ENCODE measurements around the gene LIPJ.

LIPJ gene

GRCh38 chr10:88586462-88586861, at the start of gene LIPJ:
Gene LIPJ (plus strand): TSS chr10:88586762. CDS start chr10:88590688, 3,926 bp downstream.
- no peak within 1 kb of the TSS for H3K4me3 ChIP-seq (ENCODE audit: low read length)
- no peaks in the 10 kb centered on the region for H3K9me3 ChIP-seq (ENCODE audit: low read length)
- no peak within 1 kb of the TSS for H2AFZ ChIP-seq (ENCODE audit: low read depth, low read length)
- no peaks in the 10 kb centered on the region for H3K36me3 ChIP-seq (ENCODE audit: insufficient read depth, low read length)
- H3K27me3 ChIP-seq (ENCODE audit: insufficient read depth, low read length) = no peaks in the 10 kb centered on the region
- H3K4me1 ChIP-seq (ENCODE audit: insufficient read depth, low read length) = no peaks in the 10 kb centered on the region

GRCh38 chr10:88537322-88537721, 49.2 kb upstream of the LIPJ start:
- H3K9me3 ChIP-seq (ENCODE audit: low read length) = no peaks in the 10 kb centered on the region
- H3K27me3 ChIP-seq (ENCODE audit: insufficient read depth, low read length) = no peaks in the 10 kb centered on the region
- no peak overlapping the region for H2AFZ ChIP-seq (ENCODE audit: low read depth, low read length)
- H3K4me3 ChIP-seq (ENCODE audit: low read length) = no peak overlapping the region
- no peaks in the 10 kb centered on the region for H3K36me3 ChIP-seq (ENCODE audit: insufficient read depth, low read length)
- no peaks in the 10 kb centered on the region for H3K4me1 ChIP-seq (ENCODE audit: insufficient read depth, low read length)

- H3K4me1 ChIP-seq (ENCODE audit: insufficient read depth, low read length) = no peaks in the 10 kb centered on the region
- no peaks in the 10 kb centered on the region for H3K9me3 ChIP-seq (ENCODE audit: low read length)
- H3K4me3 ChIP-seq (ENCODE audit: low read length) = no peak overlapping the region
Observed at GRCh38 chr10:88538048-88538447, 48.5 kb upstream of the LIPJ start.

GRCh38 chr10:88540351-88540750, 46.2 kb upstream of the LIPJ start:
- Histone ChIP-seq H3K36me3 (ENCODE audit: insufficient read depth, low read length) (no peaks in the 10 kb centered on the region), H3K9me3 (ENCODE audit: low read length) (no peaks in the 10 kb centered on the region), H3K4me3 (ENCODE audit: low read length) (no peak overlapping the region), H2AFZ (ENCODE audit: low read depth, low read length) (no peak overlapping the region), H3K4me1 (ENCODE audit: insufficient read depth, low read length) (no peaks in the 10 kb centered on the region), H3K27me3 (ENCODE audit: insufficient read depth, low read length) (no peaks in the 10 kb centered on the region)

More at GRCh38 chr10:88538048-88538447, 48.5 kb upstream of the LIPJ start:
- Histone ChIP-seq H2AFZ (ENCODE audit: low read depth, low read length) (no peak overlapping the region), H3K27me3 (ENCODE audit: insufficient read depth, low read length) (no peaks in the 10 kb centered on the region), H3K36me3 (ENCODE audit: insufficient read depth, low read length) (no peaks in the 10 kb centered on the region)

- Histone ChIP-seq H2AFZ (ENCODE audit: low read depth, low read length) (no peak overlapping the region), H3K4me3 (ENCODE audit: low read length) (no peak overlapping the region), H3K4me1 (ENCODE audit: insufficient read depth, low read length) (no peaks in the 10 kb centered on the region), H3K9me3 (ENCODE audit: low read length) (no peaks in the 10 kb centered on the region), H3K36me3 (ENCODE audit: insufficient read depth, low read length) (no peaks in the 10 kb centered on the region), H3K27me3 (ENCODE audit: insufficient read depth, low read length) (no peaks in the 10 kb centered on the region)
Observed at GRCh38 chr10:88541116-88541626, 45.4 kb upstream of the LIPJ start.

- no peaks in the 10 kb centered on the region for H3K36me3 ChIP-seq (ENCODE audit: insufficient read depth, low read length)
- no peaks in the 10 kb centered on the region for H3K4me1 ChIP-seq (ENCODE audit: insufficient read depth, low read length)
- H3K9me3 ChIP-seq (ENCODE audit: low read length) = no peaks in the 10 kb centered on the region
- no peaks in the 10 kb centered on the region for H3K27me3 ChIP-seq (ENCODE audit: insufficient read depth, low read length)
- H2AFZ ChIP-seq (ENCODE audit: low read depth, low read length) = no peak overlapping the region
- H3K4me3 ChIP-seq (ENCODE audit: low read length) = no peak overlapping the region
Observed at GRCh38 chr10:88542522-88542921, 44.0 kb upstream of the LIPJ start.

GRCh38 chr10:88544140-88544870, 42.3 kb upstream of the LIPJ start:
- Histone ChIP-seq H3K4me3 (ENCODE audit: low read length) (no peak overlapping the region), H3K9me3 (ENCODE audit: low read length) (no peaks in the 10 kb centered on the region), H3K36me3 (ENCODE audit: insufficient read depth, low read length) (no peaks in the 10 kb centered on the region), H2AFZ (ENCODE audit: low read depth, low read length) (no peak overlapping the region), H3K4me1 (ENCODE audit: insufficient read depth, low read length) (no peaks in the 10 kb centered on the region), H3K27me3 (ENCODE audit: insufficient read depth, low read length) (no peaks in the 10 kb centered on the region)

- no peaks in the 10 kb centered on the region for H3K36me3 ChIP-seq (ENCODE audit: insufficient read depth, low read length)
- no peak overlapping the region for H3K4me3 ChIP-seq (ENCODE audit: low read length)
- H3K9me3 ChIP-seq (ENCODE audit: low read length) = no peaks in the 10 kb centered on the region
- no peak overlapping the region for H2AFZ ChIP-seq (ENCODE audit: low read depth, low read length)
- no peaks in the 10 kb centered on the region for H3K4me1 ChIP-seq (ENCODE audit: insufficient read depth, low read length)
- H3K27me3 ChIP-seq (ENCODE audit: insufficient read depth, low read length) = no peaks in the 10 kb centered on the region
Observed at GRCh38 chr10:88545359-88545758, 41.2 kb upstream of the LIPJ start.

GRCh38 chr10:88546497-88546896, 40.1 kb upstream of the LIPJ start:
- Histone ChIP-seq H3K9me3 (ENCODE audit: low read length) (no peaks in the 10 kb centered on the region), H2AFZ (ENCODE audit: low read depth, low read length) (no peak overlapping the region), H3K4me1 (ENCODE audit: insufficient read depth, low read length) (no peaks in the 10 kb centered on the region), H3K27me3 (ENCODE audit: insufficient read depth, low read length) (no peaks in the 10 kb centered on the region), H3K4me3 (ENCODE audit: low read length) (no peak overlapping the region), H3K36me3 (ENCODE audit: insufficient read depth, low read length) (no peaks in the 10 kb centered on the region)

GRCh38 chr10:88551246-88551645, 35.3 kb upstream of the LIPJ start:
- Histone ChIP-seq H3K27me3 (ENCODE audit: insufficient read depth, low read length) (no peaks in the 10 kb centered on the region), H3K4me1 (ENCODE audit: insufficient read depth, low read length) (no peaks in the 10 kb centered on the region), H3K36me3 (ENCODE audit: insufficient read depth, low read length) (no peaks in the 10 kb centered on the region), H3K9me3 (ENCODE audit: low read length) (no peaks in the 10 kb centered on the region), H3K4me3 (ENCODE audit: low read length) (no peak overlapping the region), H2AFZ (ENCODE audit: low read depth, low read length) (no peak overlapping the region)

- no peak overlapping the region for H2AFZ ChIP-seq (ENCODE audit: low read depth, low read length)
- H3K4me3 ChIP-seq (ENCODE audit: low read length) = no peak overlapping the region
- H3K9me3 ChIP-seq (ENCODE audit: low read length) = no peaks in the 10 kb centered on the region
- no peaks in the 10 kb centered on the region for H3K27me3 ChIP-seq (ENCODE audit: insufficient read depth, low read length)
- no peaks in the 10 kb centered on the region for H3K4me1 ChIP-seq (ENCODE audit: insufficient read depth, low read length)
- no peaks in the 10 kb centered on the region for H3K36me3 ChIP-seq (ENCODE audit: insufficient read depth, low read length)
Observed at GRCh38 chr10:88553116-88553752, 33.3 kb upstream of the LIPJ start.

GRCh38 chr10:88555190-88555908, 31.2 kb upstream of the LIPJ start:
- no peaks in the 10 kb centered on the region for H3K4me1 ChIP-seq (ENCODE audit: insufficient read depth, low read length)
- no peaks in the 10 kb centered on the region for H3K36me3 ChIP-seq (ENCODE audit: insufficient read depth, low read length)
- no peaks in the 10 kb centered on the region for H3K9me3 ChIP-seq (ENCODE audit: low read length)
- H3K4me3 ChIP-seq (ENCODE audit: low read length) = no peak overlapping the region
- no peaks in the 10 kb centered on the region for H3K27me3 ChIP-seq (ENCODE audit: insufficient read depth, low read length)
- H2AFZ ChIP-seq (ENCODE audit: low read depth, low read length) = no peak overlapping the region

- Histone ChIP-seq H3K4me3 (ENCODE audit: low read length) (no peak overlapping the region), H2AFZ (ENCODE audit: low read depth, low read length) (no peak overlapping the region), H3K9me3 (ENCODE audit: low read length) (no peaks in the 10 kb centered on the region), H3K27me3 (ENCODE audit: insufficient read depth, low read length) (no peaks in the 10 kb centered on the region), H3K4me1 (ENCODE audit: insufficient read depth, low read length) (no peaks in the 10 kb centered on the region), H3K36me3 (ENCODE audit: insufficient read depth, low read length) (no peaks in the 10 kb centered on the region)
Observed at GRCh38 chr10:88557256-88557655, 29.3 kb upstream of the LIPJ start.
